Type B pancreatic cell (in vitro differentiated cells): ENCODE data around the gene NOA1. TPM values are rescaled to one million over a fixed set of nuclear protein-coding genes. Genes with fewer than 3 reads are reported as not detected.

Experiments
- DNase-seq: peaks from one replicate; pipeline ENCODE4 v3.0.0; 2021; ENCODE audit warnings: mixed read lengths; ENCODE audit not compliant: unreplicated experiment; ENCODE audit errors: extremely low spot score
- H3K27ac Mint-ChIP-seq: 2 replicates; pipeline ENCODE4 v1.8.0; 2021; ENCODE audit warnings: mild to moderate bottlenecking, mixed read lengths
- H3K27me3 Mint-ChIP-seq: 2 replicates; pipeline ENCODE4 v1.8.0; 2021; ENCODE audit warnings: mixed read lengths
- H3K36me3 Mint-ChIP-seq: 2 replicates; pipeline ENCODE4 v1.8.0; 2021; ENCODE audit warnings: mixed read lengths
- H3K4me1 Mint-ChIP-seq: one replicate; pipeline ENCODE4 v1.8.0; 2021; ENCODE audit warnings: mixed read lengths; ENCODE audit not compliant: unreplicated experiment
- H3K4me3 Mint-ChIP-seq: 2 replicates; pipeline ENCODE4 v1.8.0; 2021; ENCODE audit warnings: mild to moderate bottlenecking, mixed read lengths
- H3K9me3 Mint-ChIP-seq: 2 replicates; pipeline ENCODE4 v1.8.0; 2021; ENCODE audit warnings: mixed read lengths
- CTCF ChIP-seq: fragments of 200-600 bp; sonication (generic); conservative IDR thresholded peaks from 2 replicates; pipeline ENCODE4 v1.5.0; 2021; ENCODE audit warnings: antibody characterized with exemption, mild to moderate bottlenecking
- total RNA-seq: library from RNA; stranded (reverse); gene quantifications from 2 replicates; pipeline ENCODE4 v1.2.1, GENCODE V29; 2021; ENCODE audit warnings: low replicate concordance

The NOA1 gene
- total RNA-seq, 1 donor from 2014 or later, result 23.2 TPM

- Mint-ChIP-seq H3K27ac (no peak overlapping the region), H3K36me3 (peaks cover 35% of the 10 kb centered on the region), H3K9me3 (peaks cover 5% of the 10 kb centered on the region), H3K4me1 (peaks cover 11% of the 10 kb centered on the region), H3K27me3 (no peaks in the 10 kb centered on the region), H3K4me3 (peak overlapping the region; percentile 48)
- no peak for TF ChIP-seq CTCF
- DNase-seq, result no peak
Measured at GRCh38 chr4:56973336-56973735, 4.1 kb downstream of the NOA1 start.

- Mint-ChIP-seq H3K27ac (no peak overlapping the region), H3K27me3 (no peaks in the 10 kb centered on the region), H3K4me1 (peaks cover 11% of the 10 kb centered on the region), H3K9me3 (peaks cover 5% of the 10 kb centered on the region), H3K36me3 (peaks cover 35% of the 10 kb centered on the region), H3K4me3 (no peak overlapping the region)
- no peak for TF ChIP-seq CTCF
- DNase-seq, result no peak
Measured at GRCh38 chr4:56972809-56973208, 4.6 kb downstream of the NOA1 start.

GRCh38 chr4:56972389-56972788, 5.0 kb downstream of the NOA1 start:
- Mint-ChIP-seq H3K9me3 (peaks cover 5% of the 10 kb centered on the region), H3K27ac (no peak overlapping the region), H3K27me3 (no peaks in the 10 kb centered on the region), H3K36me3 (peaks cover 36% of the 10 kb centered on the region), H3K4me3 (peak overlapping the region; percentile 18), H3K4me1 (peaks cover 11% of the 10 kb centered on the region)
- TF ChIP-seq CTCF, result no peak
- no peak for DNase-seq

GRCh38 chr4:56971383-56971782, 6.0 kb downstream of the NOA1 start:
- no peak for DNase-seq
- no peaks in the 10 kb centered on the region for H3K27me3 Mint-ChIP-seq
- H3K36me3 Mint-ChIP-seq, result peaks cover 38% of the 10 kb centered on the region
- H3K27ac Mint-ChIP-seq, result no peak overlapping the region
- no peak overlapping the region for H3K4me3 Mint-ChIP-seq
- peaks cover 11% of the 10 kb centered on the region for H3K4me1 Mint-ChIP-seq
- peaks cover 5% of the 10 kb centered on the region for H3K9me3 Mint-ChIP-seq
- no peak for TF ChIP-seq CTCF

- Mint-ChIP-seq H3K27ac (no peak overlapping the region), H3K9me3 (no peaks in the 10 kb centered on the region), H3K27me3 (no peaks in the 10 kb centered on the region), H3K36me3 (peaks cover 17% of the 10 kb centered on the region), H3K4me1 (peaks cover 4% of the 10 kb centered on the region), H3K4me3 (no peak overlapping the region)
- DNase-seq, result no peak
- TF ChIP-seq CTCF, result no peak
Measured at GRCh38 chr4:56961107-56961500, 16.3 kb downstream of the NOA1 start.

- peaks cover 4% of the 10 kb centered on the region for H3K4me1 Mint-ChIP-seq
- peaks cover 11% of the 10 kb centered on the region for H3K36me3 Mint-ChIP-seq
- H3K27me3 Mint-ChIP-seq, result no peaks in the 10 kb centered on the region
- no peak overlapping the region for H3K27ac Mint-ChIP-seq
- H3K9me3 Mint-ChIP-seq, result no peaks in the 10 kb centered on the region
- H3K4me3 Mint-ChIP-seq, result no peak overlapping the region
- DNase-seq, result no peak
- TF ChIP-seq CTCF, result no peak
Measured at GRCh38 chr4:56959100-56959499, 18.3 kb downstream of the NOA1 start.
